Right forelimb (tissue), 1 donor: ENCODE data around the gene DUS1L.

Source experiments
- DNase-seq: peaks from one replicate; pipeline ENCODE4 v3.0.0-alpha.2; 2018

Gene DUS1L

GRCh38 chr17:82100502-82101298 lies 35.1 kb upstream of the DUS1L start:
- no peak for DNase-seq

GRCh38 chr17:82098939-82099763 lies 33.5 kb upstream of the DUS1L start:
- no peak for DNase-seq

- DNase-seq, result peak; percentile 97
Measured at GRCh38 chr17:82098169-82098938, 32.8 kb upstream of the DUS1L start, which contains the start of gene FASN. Gene FASN, minus strand, starts transcription at chr17:82098236. Its CDS starts 1,791 bp downstream, at chr17:82096445.

GRCh38 chr17:82097919-82098168 lies 32.2 kb upstream of the DUS1L start:
- DNase-seq, result no peak

- DNase-seq, result no peak
Measured at GRCh38 chr17:82097184-82097918, 31.7 kb upstream of the DUS1L start.

GRCh38 chr17:82096709-82097183 lies 31.1 kb upstream of the DUS1L start:
- DNase-seq, result no peak

GRCh38 chr17:82095777-82096708 lies 30.4 kb upstream of the DUS1L start:
- DNase-seq, result no peak

GRCh38 chr17:82094931-82095776 lies 29.6 kb upstream of the DUS1L start:
- DNase-seq, result no peak

- no peak for DNase-seq
Measured at GRCh38 chr17:82092995-82093751, 27.6 kb upstream of the DUS1L start.

GRCh38 chr17:82092628-82092994 lies 27.0 kb upstream of the DUS1L start:
- DNase-seq, result peak; percentile 30

- peak; percentile 40 for DNase-seq
Measured at GRCh38 chr17:82092094-82092586, 26.5 kb upstream of the DUS1L start.

GRCh38 chr17:82091264-82092066 lies 25.9 kb upstream of the DUS1L start:
- DNase-seq, result peak; percentile 36

- DNase-seq, result peak; percentile 18
Measured at GRCh38 chr17:82090549-82091263, 25.1 kb upstream of the DUS1L start.

GRCh38 chr17:82089723-82090548 lies 24.3 kb upstream of the DUS1L start:
- no peak for DNase-seq

- no peak for DNase-seq
Measured at GRCh38 chr17:82088838-82089722, 23.5 kb upstream of the DUS1L start.
